HG03575 (cell line): ENCODE results near the gene TTC24.
"Not testable (repeated sequence)": the region's sequence is repeated elsewhere in the genome, so short reads cannot be mapped to it uniquely, and the experiment has no call there.

Source experiments
- ATAC-seq: cut with Tn5 transposase; IDR thresholded peaks from one replicate; pipeline ENCODE4 v1.9.1; 2021; ENCODE audit not compliant: unreplicated experiment, insufficient number of reproducible peaks, low FRiP score; ENCODE audit errors: extremely low read depth

The TTC24 gene

GRCh38 chr1:156552937-156553336 is 26.6 kb upstream of the TTC24 start:
- not testable (repeated sequence) for ATAC-seq

- ATAC-seq: no peak
Measured at GRCh38 chr1:156553860-156554485, 25.6 kb upstream of the TTC24 start.

- ATAC-seq: no peak
Measured at GRCh38 chr1:156554971-156555370, 24.6 kb upstream of the TTC24 start.

GRCh38 chr1:156555715-156556114 is 23.8 kb upstream of the TTC24 start:
- ATAC-seq: no peak

- no peak for ATAC-seq
Measured at GRCh38 chr1:156556354-156556753, 23.2 kb upstream of the TTC24 start.

- no peak for ATAC-seq
Measured at GRCh38 chr1:156559086-156559796, 20.3 kb upstream of the TTC24 start.

- no peak for ATAC-seq
Measured at GRCh38 chr1:156559797-156560385, 19.6 kb upstream of the TTC24 start.

GRCh38 chr1:156560585-156561163 is 18.8 kb upstream of the TTC24 start:
- ATAC-seq: no peak

- no peak for ATAC-seq
Measured at GRCh38 chr1:156565519-156565918, 14.0 kb upstream of the TTC24 start.

GRCh38 chr1:156566436-156566835 is 13.1 kb upstream of the TTC24 start:
- ATAC-seq: no peak

- ATAC-seq: no peak
Measured at GRCh38 chr1:156571261-156571852, 8.2 kb upstream of the TTC24 start.

GRCh38 chr1:156571919-156572662 is 7.4 kb upstream of the TTC24 start, which contains the start of gene IQGAP3:
IQGAP3 (minus strand) TSS chr1:156572565; CDS start chr1:156572529, 36 bp downstream.
- no peak for ATAC-seq

- ATAC-seq: no peak
Measured at GRCh38 chr1:156572663-156573018, 6.9 kb upstream of the TTC24 start.

- ATAC-seq: no peak
Measured at GRCh38 chr1:156574039-156574633, 5.4 kb upstream of the TTC24 start.

- no peak for ATAC-seq
Measured at GRCh38 chr1:156577550-156577949, 2.0 kb upstream of the TTC24 start.

GRCh38 chr1:156578055-156578454 is 1.5 kb upstream of the TTC24 start:
- no peak for ATAC-seq

GRCh38 chr1:156581661-156582387 is 2.3 kb downstream of the TTC24 start:
- no peak for ATAC-seq

- no peak for ATAC-seq
Measured at GRCh38 chr1:156582388-156583017, 3.0 kb downstream of the TTC24 start.
